OCI-LY1 (cell line): ENCODE results near the gene MUC6.

ENCODE experiments used
- H2AFZ ChIP-seq: fragments of 200-600 bp; sonication (generic), shearing (Covaris generic); 2 replicates; pipeline ENCODE4 v1.6.0; 2014; ENCODE audit warnings: antibody characterized with exemption, mild to moderate bottlenecking, low read length
- H3F3A ChIP-seq: fragments of 200-600 bp; sonication (generic), shearing (Covaris generic); 2 replicates; pipeline ENCODE4 v1.6.0; 2014; ENCODE audit warnings: mild to moderate bottlenecking, antibody characterized with exemption, low read length, moderate library complexity; ENCODE audit not compliant: insufficient read depth
- H3K27ac ChIP-seq: fragments of 200-600 bp; sonication (generic); 2 replicates; pipeline ENCODE4 v1.5.1; 2014; ENCODE audit warnings: low read length, mixed run types, mild to moderate bottlenecking, low read depth; ENCODE audit not compliant: poor library complexity, severe bottlenecking
- H3K27me3 ChIP-seq: fragments of 200-600 bp; sonication (generic); 2 replicates; pipeline ENCODE4 v1.6.0; 2014; ENCODE audit warnings: antibody characterized with exemption, mild to moderate bottlenecking, low read length, moderate library complexity; ENCODE audit not compliant: insufficient read depth
- H3K36me3 ChIP-seq: fragments of 200-600 bp; sonication (generic); 2 replicates; pipeline ENCODE4 v1.6.1; 2014; ENCODE audit warnings: mild to moderate bottlenecking, antibody characterized with exemption, low read length, moderate library complexity, mixed read lengths; ENCODE audit not compliant: insufficient read depth
- H3K4me1 ChIP-seq: fragments of 200-600 bp; sonication (generic); 2 replicates; pipeline ENCODE4 v1.5.1; 2014; ENCODE audit warnings: mild to moderate bottlenecking, low read length, moderate library complexity; ENCODE audit not compliant: insufficient read depth, severe bottlenecking
- H3K4me2 ChIP-seq: fragments of 200-600 bp; sonication (generic), shearing (Covaris generic); 2 replicates; pipeline ENCODE4 v1.6.1; 2014; ENCODE audit warnings: low read length
- H3K4me3 ChIP-seq: fragments of 200-600 bp; sonication (generic); 2 replicates; pipeline ENCODE4 v1.5.1; 2014; ENCODE audit warnings: low read length, low read depth, mild to moderate bottlenecking, mixed read lengths; ENCODE audit not compliant: poor library complexity, severe bottlenecking
- H3K79me2 ChIP-seq: fragments of 200-600 bp; shearing (Covaris generic); 2 replicates; pipeline ENCODE4 v1.6.1; 2016; ENCODE audit warnings: mixed run types, low read length, mixed read lengths; ENCODE audit not compliant: insufficient read depth
- H3K9ac ChIP-seq: fragments of 200-600 bp; sonication (generic), shearing (Covaris generic); 2 replicates; pipeline ENCODE4 v1.6.1; 2014; ENCODE audit warnings: mild to moderate bottlenecking, low read length, mixed read lengths
- H3K9me2 ChIP-seq: fragments of 200-600 bp; sonication (generic), shearing (Covaris generic); 2 replicates; pipeline ENCODE4 v1.6.1; 2014; ENCODE audit warnings: low read depth, mild to moderate bottlenecking, low read length, mixed read lengths
- H3K9me3 ChIP-seq: fragments of 200-600 bp; shearing (Covaris generic); 2 replicates; pipeline ENCODE4 v1.6.1; 2014; ENCODE audit warnings: low read length, mixed read lengths
- H4K20me1 ChIP-seq: fragments of 200-600 bp; sonication (generic), shearing (Covaris generic); 2 replicates; pipeline ENCODE4 v1.6.0; 2016; ENCODE audit warnings: mild to moderate bottlenecking, low read length; ENCODE audit not compliant: insufficient read depth
- CTCF ChIP-seq: fragments of 200-600 bp; sonication (generic), shearing (Covaris generic); IDR thresholded peaks from 2 replicates; pipeline ENCODE4 v1.5.1; 2017; ENCODE audit warnings: mild to moderate bottlenecking, antibody characterized with exemption, low read length, moderate library complexity, mixed read lengths
- EZH2 ChIP-seq: fragments of 200-600 bp; sonication (generic), shearing (Covaris generic); IDR thresholded peaks from 2 replicates; pipeline ENCODE4 v1.8.0; 2017; ENCODE audit warnings: borderline replicate concordance, mixed run types, mild to moderate bottlenecking, antibody characterized with exemption, low read length, moderate library complexity, mixed read lengths

MUC6 gene

GRCh38 chr11:1013631-1013935 is 22.9 kb downstream of the MUC6 start:
- H4K20me1 ChIP-seq, result no peaks in the 10 kb centered on the region
- H3F3A ChIP-seq, result no peaks in the 10 kb centered on the region
- no peaks in the 10 kb centered on the region for H3K4me1 ChIP-seq
- H3K4me2 ChIP-seq, result no peak overlapping the region
- no peak overlapping the region for H3K9ac ChIP-seq
- no peaks in the 10 kb centered on the region for H3K79me2 ChIP-seq
- no peak overlapping the region for H3K4me3 ChIP-seq
- H3K9me2 ChIP-seq, result no peaks in the 10 kb centered on the region
- H3K36me3 ChIP-seq, result peaks cover 34% of the 10 kb centered on the region
- no peak overlapping the region for H2AFZ ChIP-seq
- H3K27ac ChIP-seq, result no peak overlapping the region
- no peaks in the 10 kb centered on the region for H3K9me3 ChIP-seq
- H3K27me3 ChIP-seq, result no peaks in the 10 kb centered on the region
- no peak for TF ChIP-seq EZH2
- TF ChIP-seq CTCF, result no peak

- no peak overlapping the region for H2AFZ ChIP-seq
- no peak overlapping the region for H3K9ac ChIP-seq
- peaks cover 34% of the 10 kb centered on the region for H3K36me3 ChIP-seq
- H3K4me2 ChIP-seq, result no peak overlapping the region
- no peaks in the 10 kb centered on the region for H3K79me2 ChIP-seq
- TF ChIP-seq CTCF (no peak), EZH2 (no peak)
- no peaks in the 10 kb centered on the region for H3K9me2 ChIP-seq
- no peaks in the 10 kb centered on the region for H3K27me3 ChIP-seq
- no peaks in the 10 kb centered on the region for H3K9me3 ChIP-seq
- H3F3A ChIP-seq, result no peaks in the 10 kb centered on the region
- H4K20me1 ChIP-seq, result no peaks in the 10 kb centered on the region
- no peaks in the 10 kb centered on the region for H3K4me1 ChIP-seq
- H3K27ac ChIP-seq, result no peak overlapping the region
- no peak overlapping the region for H3K4me3 ChIP-seq
These were observed 23.5 kb downstream of the MUC6 start for GRCh38 chr11:1012740-1013630.

GRCh38 chr11:1012291-1012690 is 24.2 kb downstream of the MUC6 start:
- Histone ChIP-seq H3F3A (no peaks in the 10 kb centered on the region), H3K9ac (no peak overlapping the region), H3K9me2 (no peaks in the 10 kb centered on the region), H3K36me3 (peaks cover 34% of the 10 kb centered on the region), H3K79me2 (no peaks in the 10 kb centered on the region), H3K4me2 (no peak overlapping the region), H3K4me1 (no peaks in the 10 kb centered on the region), H4K20me1 (no peaks in the 10 kb centered on the region), H3K27me3 (no peaks in the 10 kb centered on the region), H2AFZ (no peak overlapping the region), H3K4me3 (no peak overlapping the region), H3K9me3 (no peaks in the 10 kb centered on the region), H3K27ac (no peak overlapping the region)
- no peak for TF ChIP-seq EZH2
- TF ChIP-seq CTCF, result no peak
